Superior temporal gyrus (tissue), 1 donor: Measurements from ENCODE around the gene SNX8.

Experiments
- DNase-seq: peaks from one replicate; pipeline ENCODE4 v3.0.0-alpha.2; 2016; ENCODE audit errors: extremely low spot score

SNX8 gene

GRCh38 chr7:2264158-2264557 lies 50.1 kb downstream of the SNX8 start:
- no peak for DNase-seq

- no peak for DNase-seq
Measured at GRCh38 chr7:2263176-2263575, 51.1 kb downstream of the SNX8 start.

- no peak for DNase-seq
Measured at GRCh38 chr7:2261611-2262010, 52.6 kb downstream of the SNX8 start.

- DNase-seq: no peak
Measured at GRCh38 chr7:2260820-2261219, 53.4 kb downstream of the SNX8 start.

- DNase-seq: no peak
Measured at GRCh38 chr7:2259480-2259879, 54.8 kb downstream of the SNX8 start.

GRCh38 chr7:2258661-2259365 lies 55.4 kb downstream of the SNX8 start:
- no peak for DNase-seq

GRCh38 chr7:2257651-2258050 lies 56.6 kb downstream of the SNX8 start:
- no peak for DNase-seq

- no peak for DNase-seq
Measured at GRCh38 chr7:2257046-2257551, 57.1 kb downstream of the SNX8 start.

GRCh38 chr7:2256306-2257045 lies 57.8 kb downstream of the SNX8 start:
- DNase-seq: no peak

GRCh38 chr7:2255145-2256139 lies 58.8 kb downstream of the SNX8 start:
- no peak for DNase-seq

GRCh38 chr7:2254429-2255144 lies 59.7 kb downstream of the SNX8 start:
- no peak for DNase-seq

- DNase-seq: no peak
Measured at GRCh38 chr7:2253525-2254244, 60.6 kb downstream of the SNX8 start.

GRCh38 chr7:2253021-2253420 lies 61.2 kb downstream of the SNX8 start:
- no peak for DNase-seq

- DNase-seq: no peak
Measured at GRCh38 chr7:2251841-2252771, 62.1 kb downstream of the SNX8 start.

- no peak for DNase-seq
Measured at GRCh38 chr7:2251381-2251780, 62.9 kb downstream of the SNX8 start.

GRCh38 chr7:2249744-2250323 lies 64.4 kb downstream of the SNX8 start:
- DNase-seq: no peak

- no peak for DNase-seq
Measured at GRCh38 chr7:2248984-2249694, 65.1 kb downstream of the SNX8 start.
